Neural crest cell (in vitro differentiated cells): ENCODE results near the gene CFL2. TPM values are rescaled to one million over a fixed set of nuclear protein-coding genes. Genes with fewer than 3 reads are reported as not detected.

Experiments used
- DNase-seq: peaks from one replicate; pipeline ENCODE4 v3.0.0; 2021; ENCODE audit warnings: low read depth, mixed read lengths, low spot score
- H3K27ac Mint-ChIP-seq: one replicate; pipeline ENCODE4 v1.8.0; 2021; ENCODE audit warnings: mild to moderate bottlenecking, mixed read lengths; ENCODE audit not compliant: unreplicated experiment
- H3K27me3 Mint-ChIP-seq: 2 replicates; pipeline ENCODE4 v1.8.0; 2021; ENCODE audit warnings: low read depth, mild to moderate bottlenecking, mixed read lengths
- H3K36me3 Mint-ChIP-seq: 2 replicates; pipeline ENCODE4 v1.8.0; 2021; ENCODE audit warnings: low read depth, mild to moderate bottlenecking, mixed read lengths
- H3K4me1 Mint-ChIP-seq: 2 replicates; pipeline ENCODE4 v1.8.0; 2021; ENCODE audit warnings: mixed read lengths
- H3K4me3 Mint-ChIP-seq: one replicate; pipeline ENCODE4 v1.8.0; 2021; ENCODE audit warnings: mild to moderate bottlenecking, mixed read lengths
- H3K9me3 Mint-ChIP-seq: 2 replicates; pipeline ENCODE4 v1.8.0; 2021; ENCODE audit warnings: mixed read lengths
- long read RNA-seq: library from polyadenylated mRNA; unstranded; transcript quantifications from one replicate; pipeline ENCODE4 v2.0.0, GENCODE V29; 2020
- total RNA-seq: library from RNA; stranded (reverse); gene quantifications from 2 replicates; pipeline ENCODE4 v1.2.1, GENCODE V29; 2021
- TF ChIP-seq, protein P1 (sequence below): fragments of 200-600 bp; sonication (generic); conservative IDR thresholded peaks from 2 replicates; pipeline ENCODE4 v1.5.0; 2021; ENCODE audit warnings: antibody characterized with exemption, mild to moderate bottlenecking

The CFL2 gene
- total RNA-seq = 55.9 and 56.5 TPM in 2 replicates
- long read RNA-seq, full-length matches to known transcripts = 154 of 160 reads
- long read RNA-seq, partial matches to known transcripts = 4 of 160 reads
- long read RNA-seq, other reads (novel, unspliced or antisense) = 2 of 160 reads

DNA sequence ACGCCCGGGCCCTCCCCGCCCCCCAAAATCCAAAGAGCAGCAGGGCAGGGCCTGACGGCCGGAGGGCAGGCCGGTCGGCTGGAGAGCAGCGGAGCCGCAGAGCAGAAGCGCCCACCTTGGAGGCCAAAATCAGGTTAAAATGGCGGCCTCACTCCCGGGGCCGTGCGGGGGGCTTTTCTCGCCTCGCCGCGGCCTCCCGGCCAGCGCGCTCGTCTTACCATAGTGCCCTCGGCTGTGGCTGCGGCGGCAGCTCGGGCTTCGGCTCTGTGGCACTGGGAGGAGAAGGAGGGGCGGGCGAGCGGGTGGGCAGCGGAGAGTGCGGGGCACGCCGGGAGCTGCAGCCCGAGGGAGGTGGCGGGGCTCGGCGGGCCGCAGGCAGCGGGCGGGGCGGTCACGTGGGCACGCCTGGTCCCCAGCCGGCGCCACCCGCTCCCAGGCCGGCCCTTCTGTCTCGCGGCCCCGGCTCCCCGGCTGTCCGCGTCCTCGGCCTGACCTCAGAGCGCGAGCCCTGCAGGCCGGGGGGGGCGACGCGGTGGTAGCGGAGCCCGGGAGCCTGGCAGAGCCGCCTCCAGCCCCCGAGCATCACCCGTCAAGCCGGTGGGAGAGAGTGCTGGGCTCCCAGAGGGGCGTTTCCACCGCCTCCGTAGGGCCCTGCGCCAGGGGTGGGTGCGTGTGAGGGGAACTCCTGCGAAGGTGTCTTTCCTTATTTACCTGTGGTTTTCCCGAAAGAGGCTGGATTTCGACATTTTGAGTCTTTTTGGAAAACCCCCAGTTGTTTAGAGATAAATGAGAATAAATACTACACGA lies at the start of gene CFL2:
Gene CFL2 (minus strand): TSS at position 274 of the 807 bp plus-strand sequence. CDS start 53 bp downstream, at position 221.
- Mint-ChIP-seq H3K9me3 (no peaks in the 10 kb centered on the region), H3K36me3 (peaks cover 3% of the 10 kb centered on the region), H3K27ac (peak within 1 kb of the TSS; percentile 90), H3K4me1 (peaks cover 19% of the 10 kb centered on the region), H3K27me3 (peaks cover 8% of the 10 kb centered on the region), H3K4me3 (peak within 1 kb of the TSS; percentile 92)
- DNase-seq = peak; percentile 70
- TF ChIP-seq, protein P1, sequence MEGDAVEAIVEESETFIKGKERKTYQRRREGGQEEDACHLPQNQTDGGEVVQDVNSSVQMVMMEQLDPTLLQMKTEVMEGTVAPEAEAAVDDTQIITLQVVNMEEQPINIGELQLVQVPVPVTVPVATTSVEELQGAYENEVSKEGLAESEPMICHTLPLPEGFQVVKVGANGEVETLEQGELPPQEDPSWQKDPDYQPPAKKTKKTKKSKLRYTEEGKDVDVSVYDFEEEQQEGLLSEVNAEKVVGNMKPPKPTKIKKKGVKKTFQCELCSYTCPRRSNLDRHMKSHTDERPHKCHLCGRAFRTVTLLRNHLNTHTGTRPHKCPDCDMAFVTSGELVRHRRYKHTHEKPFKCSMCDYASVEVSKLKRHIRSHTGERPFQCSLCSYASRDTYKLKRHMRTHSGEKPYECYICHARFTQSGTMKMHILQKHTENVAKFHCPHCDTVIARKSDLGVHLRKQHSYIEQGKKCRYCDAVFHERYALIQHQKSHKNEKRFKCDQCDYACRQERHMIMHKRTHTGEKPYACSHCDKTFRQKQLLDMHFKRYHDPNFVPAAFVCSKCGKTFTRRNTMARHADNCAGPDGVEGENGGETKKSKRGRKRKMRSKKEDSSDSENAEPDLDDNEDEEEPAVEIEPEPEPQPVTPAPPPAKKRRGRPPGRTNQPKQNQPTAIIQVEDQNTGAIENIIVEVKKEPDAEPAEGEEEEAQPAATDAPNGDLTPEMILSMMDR = no peak

DNA sequence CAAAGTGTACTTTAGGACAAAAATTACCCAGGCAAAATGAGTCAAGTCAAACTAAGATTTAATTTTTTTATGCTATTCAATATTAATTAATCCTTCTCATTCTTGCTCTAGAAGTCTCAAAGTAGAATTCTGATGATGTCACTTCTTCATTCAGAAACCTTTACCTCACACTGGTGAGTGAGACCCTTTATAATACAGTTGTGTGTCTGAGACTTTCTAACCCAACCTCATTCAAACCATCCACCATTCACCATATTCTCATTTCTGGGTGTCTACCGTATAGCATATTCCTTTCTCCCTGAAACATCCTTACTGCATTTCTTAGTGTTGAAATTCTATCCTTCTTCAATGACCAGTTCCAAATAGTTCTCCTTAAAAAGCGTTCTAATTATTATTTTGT lies 40.8 kb upstream of the CFL2 start:
- H3K9me3 Mint-ChIP-seq = no peaks in the 10 kb centered on the region

DNA sequence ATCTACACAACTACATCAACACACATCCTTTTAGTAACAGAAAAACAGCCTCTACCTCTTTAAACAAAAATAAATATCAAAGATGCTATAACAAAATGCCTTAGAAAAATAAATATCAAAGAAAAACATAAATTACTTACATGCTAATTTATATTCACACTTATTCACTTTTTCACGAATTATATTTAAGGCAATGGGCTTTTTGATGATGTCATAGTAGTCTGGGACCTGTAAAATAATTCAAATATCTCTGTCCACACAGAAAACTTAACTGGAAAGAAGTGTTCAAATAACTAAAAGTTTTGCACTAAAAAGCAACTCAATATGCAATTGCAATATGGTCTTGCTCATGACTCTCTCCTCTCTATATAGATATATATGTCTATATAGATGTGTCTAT lies 40.3 kb upstream of the CFL2 start:
- Mint-ChIP-seq H3K9me3 (no peaks in the 10 kb centered on the region), H3K4me3 (no peak overlapping the region), H3K27me3 (no peaks in the 10 kb centered on the region), H3K27ac (no peak overlapping the region), H3K36me3 (peaks cover 15% of the 10 kb centered on the region), H3K4me1 (no peaks in the 10 kb centered on the region)
- DNase-seq = no peak
- TF ChIP-seq, protein P1 = no peak

More for the DNA sequence above, 40.8 kb upstream of the CFL2 start:
- DNase-seq = no peak
- Mint-ChIP-seq H3K4me3 (no peak overlapping the region), H3K4me1 (no peaks in the 10 kb centered on the region), H3K36me3 (peaks cover 15% of the 10 kb centered on the region), H3K27ac (no peak overlapping the region), H3K27me3 (no peaks in the 10 kb centered on the region)
- TF ChIP-seq, protein P1 = no peak

GRCh38 chr14:34750670-34751069 lies 36.3 kb upstream of the CFL2 start:
- peaks cover 9% of the 10 kb centered on the region for H3K36me3 Mint-ChIP-seq
- TF ChIP-seq, protein P1 = no peak
- no peak overlapping the region for H3K27ac Mint-ChIP-seq
- no peaks in the 10 kb centered on the region for H3K9me3 Mint-ChIP-seq
- DNase-seq = no peak
- no peak overlapping the region for H3K4me3 Mint-ChIP-seq
- no peaks in the 10 kb centered on the region for H3K27me3 Mint-ChIP-seq
- H3K4me1 Mint-ChIP-seq = no peaks in the 10 kb centered on the region

DNA sequence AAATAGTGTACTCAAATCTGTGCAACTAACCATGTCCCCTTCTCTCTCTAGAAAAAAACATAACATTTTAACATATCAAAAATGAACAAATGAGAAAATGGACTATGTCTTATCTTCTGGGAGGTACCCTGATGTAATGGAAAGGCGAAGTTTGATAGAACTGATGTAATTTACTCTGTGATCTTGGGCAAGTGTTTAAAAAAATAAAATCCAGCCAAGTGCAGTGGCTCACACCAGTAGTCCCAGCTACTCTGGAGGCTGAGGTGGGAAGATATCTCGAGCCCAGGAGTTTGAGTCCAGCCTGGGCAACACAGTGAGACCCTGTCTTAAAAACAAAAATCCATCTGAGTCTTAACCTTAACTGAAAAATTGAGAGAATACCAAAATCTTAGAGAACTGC lies 35.8 kb upstream of the CFL2 start:
- Mint-ChIP-seq H3K36me3 (peaks cover 5% of the 10 kb centered on the region), H3K27me3 (no peaks in the 10 kb centered on the region), H3K4me1 (no peaks in the 10 kb centered on the region), H3K27ac (no peak overlapping the region), H3K4me3 (no peak overlapping the region), H3K9me3 (no peaks in the 10 kb centered on the region)
- no peak for DNase-seq
- TF ChIP-seq, protein P1 = no peak
